HG02943 (cell line): ENCODE measurements around the gene CSMD2.

Experiments
- ATAC-seq: cut with Tn5 transposase; IDR thresholded peaks from one replicate; pipeline ENCODE4 v1.9.1; 2021; ENCODE audit warnings: mild to moderate bottlenecking, low read depth, moderate library complexity; ENCODE audit not compliant: unreplicated experiment

CSMD2 gene

DNA sequence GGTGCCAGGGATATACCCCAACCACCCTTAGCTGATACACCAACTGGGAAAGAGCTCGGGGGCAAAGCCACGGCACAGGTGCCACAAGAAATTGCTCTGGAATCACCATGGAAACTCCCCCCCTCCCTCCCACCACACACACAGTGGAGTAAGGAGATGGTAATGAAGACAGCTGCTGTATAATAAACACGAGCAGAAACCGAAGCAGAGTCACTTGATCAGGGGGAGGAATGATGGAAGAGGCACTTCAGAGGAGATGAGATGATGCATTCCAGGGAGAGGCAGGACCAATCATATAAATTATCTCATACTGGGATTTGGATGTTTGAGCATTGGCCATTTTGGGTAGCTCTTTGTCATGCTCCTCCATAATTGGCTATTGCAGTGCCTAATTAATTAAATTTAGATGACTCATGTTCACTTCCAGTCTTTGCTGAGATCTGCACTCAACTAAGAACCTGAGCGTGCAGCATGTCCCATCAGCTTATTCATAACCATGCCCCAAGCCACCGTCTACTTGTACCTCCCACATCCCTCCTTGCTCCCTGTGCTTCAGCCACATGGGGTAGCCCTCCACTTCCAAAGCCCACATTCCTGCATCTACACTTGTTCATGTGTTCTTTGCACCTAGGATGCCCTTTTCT, 503.1 kb downstream of the CSMD2 start:
- no peak for ATAC-seq

DNA sequence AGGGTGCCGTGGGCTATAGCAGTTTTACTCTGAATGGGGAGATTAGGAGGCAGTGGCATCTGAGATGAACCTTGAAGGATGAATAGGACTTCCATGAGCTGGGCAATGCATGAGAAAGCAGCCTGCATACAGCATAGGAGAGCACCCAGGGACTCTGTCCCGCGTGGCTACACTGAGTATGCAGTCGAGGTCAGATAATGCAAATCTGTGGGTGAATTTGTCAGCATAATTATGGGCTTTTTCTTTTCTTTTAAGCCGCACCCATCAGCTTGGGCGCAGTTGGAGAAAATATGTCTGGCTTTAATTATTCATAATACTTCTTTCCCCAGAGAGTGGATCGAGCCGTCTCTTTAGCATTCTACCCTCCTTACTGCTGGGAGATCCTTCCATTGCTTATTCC, 504.1 kb downstream of the CSMD2 start:
- ATAC-seq = no peak

DNA sequence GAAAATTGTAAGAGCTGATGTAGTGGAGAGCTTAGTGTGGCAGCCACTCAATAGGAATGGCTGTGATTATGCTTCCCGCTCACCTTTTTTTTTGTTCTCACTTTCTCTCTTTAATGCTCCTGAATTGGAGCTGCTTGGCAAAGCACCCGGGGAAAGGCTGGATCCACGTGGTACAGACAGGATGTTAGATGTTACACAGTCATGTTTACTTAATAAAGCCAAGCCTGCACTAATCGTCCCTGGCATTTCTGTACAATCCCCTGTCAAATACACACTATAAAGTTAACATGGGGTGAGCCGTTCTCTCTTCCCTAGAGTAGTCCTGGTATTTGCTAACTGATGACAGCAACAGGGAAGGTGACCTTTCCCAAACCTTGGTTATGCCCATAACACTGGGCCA, 504.8 kb downstream of the CSMD2 start:
- ATAC-seq = no peak

DNA sequence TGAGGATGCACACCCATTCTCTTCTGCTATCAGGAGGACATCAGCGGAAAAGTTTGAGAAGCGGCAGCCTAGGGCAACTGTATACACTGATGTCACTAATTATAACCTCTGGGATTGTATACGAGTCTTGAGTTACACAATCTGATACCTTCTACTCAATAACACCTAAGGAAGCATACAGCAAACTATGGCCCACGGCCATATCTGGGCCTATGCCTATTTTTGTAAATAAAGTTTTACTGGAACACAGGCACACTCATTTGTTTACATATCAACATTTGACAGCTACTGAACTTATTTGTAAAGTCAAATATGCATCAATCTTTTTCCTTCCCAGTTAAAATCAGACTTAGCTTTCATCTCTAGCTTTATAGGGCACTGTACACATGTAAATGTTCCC, 505.4 kb downstream of the CSMD2 start:
- no peak for ATAC-seq

DNA sequence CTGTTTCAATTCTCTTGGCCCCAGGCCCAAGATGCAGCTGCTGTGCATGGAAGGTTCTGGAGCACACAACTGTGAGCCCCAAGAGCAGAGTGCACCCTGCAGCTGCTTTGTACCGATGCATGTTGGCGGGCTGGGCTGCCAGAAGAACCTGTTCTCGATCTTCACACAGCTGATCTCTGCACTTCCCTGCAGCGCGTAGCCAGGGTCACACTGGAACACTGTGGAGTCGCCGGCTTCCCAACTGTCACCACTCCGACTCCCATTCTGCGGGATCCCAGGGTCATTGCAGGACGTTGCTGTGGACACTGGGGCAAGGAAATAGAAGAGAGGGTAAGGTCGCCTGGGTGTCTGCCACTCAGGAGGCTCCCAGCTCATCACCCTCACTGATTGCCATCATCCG, 507.2 kb downstream of the CSMD2 start:
- no peak for ATAC-seq

DNA sequence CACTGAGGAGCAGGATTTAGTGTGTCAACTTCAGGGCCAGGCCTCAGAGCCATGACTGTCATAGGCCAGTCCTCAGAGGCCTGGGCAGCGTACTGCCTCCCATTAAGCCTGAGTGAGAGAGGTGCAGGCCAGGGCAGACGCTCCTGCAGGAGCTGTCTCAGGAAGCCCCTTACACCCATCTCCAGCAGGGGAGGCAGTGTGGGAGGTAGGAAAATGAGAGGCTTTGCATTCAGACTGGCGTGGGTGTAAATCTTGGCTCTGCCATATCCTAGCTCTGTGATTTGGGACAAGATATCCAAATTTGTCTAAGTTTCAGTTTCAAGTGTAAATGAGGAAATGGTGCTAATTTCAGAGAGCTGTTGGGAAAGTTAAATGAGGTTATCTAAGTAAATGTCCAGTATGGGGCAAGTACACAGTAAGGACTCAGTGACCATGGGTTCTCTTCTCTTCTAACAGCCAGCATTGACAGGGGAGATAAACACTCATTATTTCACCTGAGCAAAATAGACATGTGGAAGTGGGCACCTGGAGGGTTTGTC, 508.5 kb downstream of the CSMD2 start:
- ATAC-seq = no peak

DNA sequence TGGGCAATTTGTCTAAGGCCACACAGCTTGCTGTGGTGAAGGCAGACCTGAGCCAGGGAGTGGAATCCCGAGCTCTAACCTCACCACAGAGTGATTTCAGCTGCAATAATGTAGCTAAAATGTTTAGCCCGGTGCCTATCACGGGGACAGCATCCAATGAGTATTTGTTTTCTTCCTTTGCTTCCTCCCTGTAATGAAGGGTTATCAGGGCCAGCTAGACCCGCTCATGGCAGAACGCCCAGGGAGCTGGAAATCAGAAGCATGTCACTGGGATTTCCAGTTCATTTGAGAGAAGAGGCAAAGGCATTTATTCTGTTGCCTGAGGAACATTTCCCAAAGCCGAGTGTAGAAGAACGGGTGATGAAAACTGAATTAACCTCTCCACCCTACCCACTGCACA, 509.5 kb downstream of the CSMD2 start:
- ATAC-seq = no peak

DNA sequence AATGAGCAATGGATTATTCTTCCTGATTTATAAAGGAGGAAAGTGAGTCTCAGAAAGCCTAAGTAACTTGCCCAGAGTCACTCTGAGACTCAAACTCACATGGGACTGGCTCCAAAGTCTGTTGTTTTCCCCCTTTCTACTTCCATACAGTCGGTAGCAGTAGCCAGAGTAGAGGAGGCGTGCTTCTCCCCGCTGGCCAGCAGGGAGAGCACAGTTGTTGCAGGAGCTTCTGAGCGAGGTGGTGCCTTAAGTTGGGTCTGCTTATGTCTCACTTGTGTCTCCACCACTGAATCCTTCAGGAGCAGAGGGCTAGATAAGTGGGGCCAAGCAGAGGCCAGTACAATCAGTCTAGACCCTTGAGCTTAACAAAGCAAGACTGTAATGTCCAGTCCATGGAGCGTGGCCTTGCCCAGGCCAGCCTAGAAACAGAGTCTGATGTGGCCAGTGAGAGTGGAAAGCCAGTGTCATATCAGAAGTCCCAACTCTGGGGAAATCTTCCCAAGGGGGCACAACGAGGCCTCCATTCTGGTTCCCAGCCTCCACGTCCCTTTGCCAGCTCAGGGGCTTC, 510.7 kb downstream of the CSMD2 start:
- no peak for ATAC-seq

DNA sequence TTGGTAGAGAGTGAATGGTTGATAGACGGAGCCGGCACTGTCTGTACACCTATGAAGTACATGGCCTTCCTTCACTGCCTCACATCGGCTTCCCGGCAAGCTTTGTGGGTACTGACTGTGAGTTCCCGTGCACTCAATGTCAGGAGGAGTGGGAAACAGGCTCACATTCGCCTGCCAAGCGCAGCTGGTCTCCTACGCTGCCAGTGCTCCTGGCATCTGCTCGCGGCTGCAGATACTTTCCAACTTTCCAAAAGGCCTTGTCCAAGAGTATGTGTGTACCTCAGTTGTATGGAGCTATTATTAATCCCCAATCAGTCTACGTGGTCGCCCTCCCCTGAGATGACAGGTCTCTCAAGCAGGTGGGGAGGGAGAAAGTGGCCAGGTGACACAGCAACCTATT, 511.8 kb downstream of the CSMD2 start:
- ATAC-seq = no peak

DNA sequence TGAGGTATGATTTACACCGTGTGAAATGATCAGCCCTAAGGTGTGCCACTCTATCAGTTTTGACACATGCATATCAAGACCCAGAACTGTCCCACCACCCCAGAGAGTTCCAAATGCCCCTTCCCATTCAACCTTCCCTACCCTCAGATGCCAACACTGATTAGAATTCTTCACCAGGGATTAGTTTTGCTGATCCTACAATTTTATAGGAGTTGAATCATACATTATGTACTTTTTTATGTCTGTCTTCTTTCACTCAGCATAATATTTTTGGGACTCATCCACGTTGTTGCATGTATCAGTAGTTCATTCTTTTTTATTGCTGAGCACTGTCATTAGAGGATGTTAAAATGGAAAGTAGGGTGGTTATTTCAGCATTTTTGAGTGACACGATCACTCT, 514.3 kb downstream of the CSMD2 start:
- ATAC-seq = no peak

DNA sequence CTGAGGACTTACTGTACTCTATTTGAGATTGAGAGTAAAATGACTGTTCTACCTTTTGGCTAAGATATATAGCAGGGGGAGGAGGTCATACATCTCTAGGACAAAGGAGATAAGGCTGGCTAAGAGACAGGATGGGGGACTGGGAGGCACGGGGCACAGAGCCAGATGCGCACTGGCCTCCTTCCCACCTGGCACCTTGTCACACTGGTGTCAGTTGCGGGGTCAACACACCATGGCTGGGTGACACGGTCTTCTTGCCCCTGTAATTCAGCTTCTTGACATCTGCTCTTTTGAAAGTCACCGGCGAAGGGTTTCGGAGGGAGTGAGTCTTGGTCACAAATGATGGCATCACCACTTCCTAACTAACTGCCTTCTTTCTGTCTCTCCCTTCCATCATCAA, 515.3 kb downstream of the CSMD2 start:
- no peak for ATAC-seq

DNA sequence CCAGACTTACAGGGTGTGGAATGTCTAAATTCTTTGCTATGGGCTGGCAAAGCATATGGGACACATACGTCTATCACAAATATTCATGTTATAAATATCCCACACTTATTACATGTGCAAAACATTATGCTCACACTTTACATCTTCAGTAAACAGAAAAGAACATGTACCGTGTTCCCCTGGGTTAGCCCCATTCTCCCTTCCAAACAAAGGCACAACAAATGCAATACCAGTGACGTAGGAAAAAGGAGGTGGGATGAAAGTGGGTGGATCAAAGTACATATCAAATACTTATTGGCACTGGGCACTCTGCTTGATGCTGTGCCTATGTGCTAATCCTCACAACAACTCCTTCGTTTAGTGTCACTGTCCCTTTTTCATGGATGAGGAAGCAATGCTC, 521.8 kb downstream of the CSMD2 start:
- no peak for ATAC-seq

DNA sequence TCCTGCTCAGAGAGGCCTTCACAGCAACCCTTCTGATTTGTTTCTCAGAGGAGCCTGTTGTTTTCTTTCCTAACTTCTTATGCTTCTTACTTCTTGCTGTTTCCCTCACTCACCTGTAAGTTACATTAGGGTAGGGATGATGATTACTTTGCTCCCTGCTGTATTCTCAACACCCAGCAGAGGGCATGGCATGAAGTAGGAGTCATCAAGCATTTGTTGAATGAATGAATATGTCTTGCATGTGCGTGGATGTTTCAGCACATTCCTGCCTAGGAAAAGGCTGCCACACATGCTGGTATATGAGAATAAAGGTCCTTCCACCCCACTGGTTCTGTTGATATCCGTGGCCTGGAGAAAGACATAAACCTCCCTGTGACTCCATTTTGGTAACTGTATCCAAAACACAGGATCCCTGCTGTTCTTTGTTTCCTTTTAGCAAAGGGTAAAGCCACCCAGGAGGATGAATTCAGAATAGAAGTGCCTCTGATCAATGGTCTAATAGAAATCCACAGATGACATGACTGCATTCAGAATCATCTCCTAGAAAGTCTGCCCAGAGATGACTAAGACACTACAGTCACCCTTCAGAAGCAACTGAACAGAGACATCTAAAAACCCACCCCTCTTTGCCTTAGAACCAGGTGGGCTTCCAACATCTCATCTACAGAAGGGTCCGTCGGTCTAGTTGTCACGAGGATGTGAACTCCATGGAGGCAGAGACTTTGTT, 523.8 kb downstream of the CSMD2 start:
- ATAC-seq = no peak

DNA sequence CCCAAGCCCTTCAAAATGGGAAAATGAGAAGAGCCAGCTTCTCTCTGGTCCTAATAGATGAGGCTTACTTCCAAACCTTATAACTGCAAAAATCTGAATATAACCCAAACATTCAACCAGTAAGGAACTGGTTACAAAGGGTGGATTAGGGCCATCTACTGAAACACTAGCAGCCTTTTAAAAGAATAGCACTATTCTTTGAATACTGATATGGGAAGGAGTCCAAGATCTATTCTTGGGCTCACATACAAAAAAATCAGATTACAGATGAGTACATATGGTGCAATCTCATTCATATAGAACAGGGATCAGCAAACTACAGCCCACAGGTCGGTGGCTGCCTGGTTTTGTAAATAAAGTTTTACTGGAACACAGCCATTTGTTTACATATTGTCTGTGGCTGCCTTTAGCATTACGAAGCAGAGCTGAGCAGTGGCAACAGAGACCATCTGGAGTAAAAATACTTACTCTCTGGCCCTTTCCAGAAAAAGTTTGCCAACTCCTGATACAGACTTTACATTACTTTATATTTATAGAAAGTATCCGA, 524.8 kb downstream of the CSMD2 start:
- ATAC-seq = no peak

DNA sequence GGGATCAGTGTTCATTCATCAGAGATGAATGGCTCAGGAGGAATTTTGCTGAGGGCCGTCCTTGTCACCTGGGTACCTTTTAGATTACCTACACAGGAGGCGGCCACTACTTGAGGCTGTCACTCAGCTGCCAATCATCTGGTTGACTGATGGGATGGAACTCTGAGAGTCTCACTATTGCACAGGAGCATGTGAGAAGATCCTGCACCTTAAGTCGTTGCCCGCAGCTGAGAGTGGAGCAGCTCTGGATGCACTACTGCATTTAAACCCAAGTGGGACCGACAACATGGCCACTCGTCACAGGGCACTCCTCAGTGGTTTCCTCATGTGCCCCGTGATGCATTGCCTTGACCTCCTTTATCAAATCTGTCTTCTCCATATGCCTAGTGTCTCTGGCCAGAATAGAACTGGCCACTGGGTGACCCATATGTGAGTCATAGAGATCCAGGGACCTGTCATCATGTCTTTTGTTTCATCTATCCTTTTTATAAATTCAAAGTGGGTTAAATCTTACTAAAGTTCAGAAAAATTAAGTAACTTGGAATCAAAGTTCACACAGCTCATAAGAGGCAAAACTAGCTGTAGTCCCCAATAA, 527.1 kb downstream of the CSMD2 start:
- no peak for ATAC-seq

DNA sequence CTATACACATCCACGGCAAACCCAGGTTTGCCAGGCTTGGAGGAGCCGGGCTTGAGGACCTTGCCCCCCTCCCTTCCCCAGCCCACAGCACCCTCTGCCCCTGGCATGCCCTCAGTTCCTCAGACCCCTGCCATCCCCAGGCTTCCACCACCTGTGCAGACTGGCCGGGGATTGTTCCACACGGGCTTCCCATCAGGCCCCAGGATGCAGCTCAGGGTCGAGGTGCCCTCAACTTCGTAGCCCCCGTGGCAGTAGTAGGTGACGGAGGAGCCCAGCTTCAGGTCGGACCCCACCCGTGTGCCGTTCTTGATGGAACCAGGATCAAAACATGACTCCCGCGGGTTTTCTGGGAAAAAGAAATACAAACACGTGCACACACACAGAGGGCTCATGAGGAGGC, 528.8 kb downstream of the CSMD2 start:
- no peak for ATAC-seq

DNA sequence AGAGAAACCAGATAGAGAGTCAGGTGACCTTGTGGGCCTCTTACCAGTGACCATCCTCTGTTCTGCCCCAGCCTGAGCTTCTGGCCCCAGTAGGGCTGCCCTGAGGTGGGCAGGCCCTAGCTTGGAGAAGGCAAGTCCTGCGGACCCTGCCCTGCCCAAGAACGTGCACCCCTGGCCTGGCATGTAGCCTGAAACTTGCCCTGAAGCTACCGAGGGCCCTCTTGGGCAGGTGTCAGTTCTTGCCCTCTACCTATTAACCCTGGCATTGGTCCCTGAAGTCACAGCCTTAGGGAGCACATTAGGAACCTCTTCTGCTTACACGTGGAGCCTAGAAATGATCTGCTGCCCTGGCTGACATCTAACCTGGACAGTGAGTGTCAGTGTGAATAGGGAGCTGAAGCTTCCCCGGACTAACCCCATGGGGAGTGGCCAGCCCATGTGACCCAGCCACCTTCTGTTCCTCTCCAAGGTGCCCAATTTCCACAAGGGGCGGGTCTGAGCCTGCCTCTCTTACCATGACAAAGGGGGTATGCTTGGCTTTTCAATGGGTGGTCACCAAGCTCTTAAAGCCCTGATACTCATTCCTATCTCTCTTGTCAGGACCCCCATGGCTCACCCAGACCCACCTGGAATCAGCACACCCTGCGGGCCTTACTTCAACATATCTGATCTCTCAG, 529.6 kb downstream of the CSMD2 start:
- ATAC-seq = no peak

DNA sequence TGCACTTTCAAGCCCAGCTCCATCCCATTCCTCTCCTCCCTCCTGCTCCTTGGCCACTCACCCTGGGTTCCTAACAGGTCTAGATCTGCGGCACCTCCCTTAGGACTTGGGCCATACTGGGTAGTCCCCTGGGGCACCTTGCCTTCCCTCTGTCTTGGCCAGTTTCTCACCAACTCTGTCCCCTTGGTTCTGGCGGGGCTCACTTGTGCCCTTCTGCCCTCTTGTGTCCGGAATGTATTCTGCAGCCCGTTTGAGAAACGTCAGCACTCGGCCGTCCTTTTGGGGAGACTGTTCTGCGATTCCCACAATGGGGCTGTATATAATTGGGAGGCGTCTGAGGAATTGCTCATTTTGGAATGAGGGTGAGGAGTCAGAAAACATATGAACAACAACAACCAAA, 530.2 kb downstream of the CSMD2 start:
- ATAC-seq = no peak

DNA sequence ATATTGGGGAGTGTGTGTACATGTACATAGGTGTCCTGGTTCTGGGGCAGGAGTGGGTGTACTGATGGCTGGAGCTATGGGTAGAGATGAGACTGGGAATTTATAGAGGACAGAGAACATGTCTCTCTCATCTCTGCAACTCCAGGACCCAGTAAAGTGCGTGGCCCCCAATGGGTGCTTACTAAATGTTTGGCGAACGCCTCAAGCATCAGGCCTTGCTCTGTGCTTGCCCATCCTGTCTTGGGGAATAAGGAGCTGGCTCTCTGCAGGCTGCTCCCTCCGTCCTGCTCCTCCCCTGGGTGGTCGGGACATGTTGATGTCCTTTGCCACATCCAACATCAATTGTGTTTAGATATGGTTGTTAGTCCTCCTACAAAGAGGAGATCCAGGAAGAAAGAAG, 530.9 kb downstream of the CSMD2 start:
- ATAC-seq = no peak

DNA sequence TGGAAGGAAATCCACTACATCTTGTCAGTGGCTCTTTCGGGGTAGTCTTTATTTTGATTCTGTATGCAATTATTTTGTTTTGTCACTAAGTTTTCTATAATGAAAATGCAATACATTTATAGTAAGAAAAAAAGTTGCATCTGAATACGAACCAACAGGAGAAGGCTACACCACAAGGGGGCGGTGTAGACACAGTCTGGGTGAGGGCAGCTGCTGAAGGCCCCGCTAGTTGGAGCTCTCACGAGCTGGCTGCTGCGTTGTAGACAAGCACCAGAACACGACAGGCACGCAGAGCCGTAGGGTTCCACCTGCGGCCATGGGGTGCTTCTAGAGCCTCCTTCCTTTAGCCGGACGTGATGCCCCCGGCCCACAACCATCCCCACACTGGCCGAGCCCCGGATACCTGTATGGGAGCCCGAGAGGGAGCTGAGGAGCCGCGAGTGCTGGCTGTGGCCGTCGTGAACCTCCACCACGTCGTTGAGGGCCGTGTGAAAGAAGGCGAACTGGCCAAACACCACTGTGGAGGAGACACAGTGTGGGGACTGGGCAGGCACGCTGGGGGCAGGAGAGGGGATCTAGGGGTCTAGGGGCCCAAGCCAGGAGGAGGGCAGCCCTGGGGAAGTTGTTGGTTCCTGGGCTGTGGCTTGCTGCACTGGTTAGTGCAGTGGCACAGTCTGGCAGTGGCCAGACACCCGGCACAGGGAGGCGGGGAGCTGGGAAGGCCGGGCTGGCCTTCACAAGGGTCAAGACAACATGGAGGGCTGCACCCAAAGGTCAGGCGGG, 531.8 kb downstream of the CSMD2 start:
- ATAC-seq = no peak
